ENCODE results near the gene SLC38A1.

SLC38A1 gene

GRCh38 chr12:46160981-46161690 lies 107.7 kb downstream of the SLC38A1 start:
- DNase-seq = no peak

- no peak for DNase-seq
Measured at GRCh38 chr12:46160101-46160980, 108.5 kb downstream of the SLC38A1 start.

- DNase-seq = no peak
Measured at GRCh38 chr12:46159309-46159901, 109.4 kb downstream of the SLC38A1 start.

- no peak for DNase-seq
Measured at GRCh38 chr12:46158501-46158900, 110.3 kb downstream of the SLC38A1 start.

GRCh38 chr12:46154221-46154985 lies 114.4 kb downstream of the SLC38A1 start:
- no peak for DNase-seq

- DNase-seq = no peak
Measured at GRCh38 chr12:46153268-46153872, 115.5 kb downstream of the SLC38A1 start.

- no peak for DNase-seq
Measured at GRCh38 chr12:46152456-46152855, 116.4 kb downstream of the SLC38A1 start.

- DNase-seq = no peak
Measured at GRCh38 chr12:46150735-46151134, 118.1 kb downstream of the SLC38A1 start.

GRCh38 chr12:46149905-46150304 lies 118.9 kb downstream of the SLC38A1 start:
- DNase-seq = no peak

GRCh38 chr12:46149079-46149464 lies 119.8 kb downstream of the SLC38A1 start:
- no peak for DNase-seq

- DNase-seq = no peak
Measured at GRCh38 chr12:46148327-46149078, 120.3 kb downstream of the SLC38A1 start.

- DNase-seq = no peak
Measured at GRCh38 chr12:46147144-46147543, 121.7 kb downstream of the SLC38A1 start.

- no peak for DNase-seq
Measured at GRCh38 chr12:46145881-46146280, 123.0 kb downstream of the SLC38A1 start.

GRCh38 chr12:46144433-46144832 lies 124.4 kb downstream of the SLC38A1 start:
- no peak for DNase-seq

- no peak for DNase-seq
Measured at GRCh38 chr12:46136249-46136648, 132.6 kb downstream of the SLC38A1 start.

GRCh38 chr12:46135750-46136149 lies 133.1 kb downstream of the SLC38A1 start:
- DNase-seq = no peak

GRCh38 chr12:46134852-46135251 lies 134.0 kb downstream of the SLC38A1 start:
- DNase-seq = no peak

- no peak for DNase-seq
Measured at GRCh38 chr12:46134205-46134811, 134.5 kb downstream of the SLC38A1 start.

- no peak for DNase-seq
Measured at GRCh38 chr12:46133751-46134150, 135.1 kb downstream of the SLC38A1 start.

Measured in activated CD4-positive, alpha-beta T cell treated with anti-CD3 and anti-CD28 coated beads, Interleukin-2, amount 50 U/mL, for 4 hours (primary cell).